H9 (cell line): ENCODE data around the gene ENHO. TPM values are rescaled to one million over a fixed set of nuclear protein-coding genes. Genes with fewer than 3 reads are reported as not detected.

Experiments used
- DNase-seq: peaks from one replicate; pipeline ENCODE4 v3.0.0-alpha.2; 2017
- H2AFZ ChIP-seq: one replicate; pipeline ENCODE4 v1.6.1; 2013; ENCODE audit warnings: mild to moderate bottlenecking, low read length, control low read depth, moderate library complexity
- H2AK5ac ChIP-seq: 2 replicates; pipeline ENCODE4 v1.6.1; 2013; ENCODE audit warnings: low read length, control low read depth, mixed read lengths; ENCODE audit not compliant: insufficient read length
- H2BK120ac ChIP-seq: one replicate; pipeline ENCODE4 v1.6.1; 2013; ENCODE audit warnings: low read depth, mild to moderate bottlenecking, low read length, control low read depth, inconsistent platforms; ENCODE audit not compliant: poor library complexity, severe bottlenecking
- H2BK12ac ChIP-seq: 2 replicates; pipeline ENCODE4 v1.6.1; 2013; ENCODE audit warnings: low read length, control low read depth, mixed read lengths, low read depth; ENCODE audit not compliant: insufficient read length
- H2BK15ac ChIP-seq: 2 replicates; pipeline ENCODE4 v1.6.1; 2013; ENCODE audit warnings: low read depth, low read length, control low read depth
- H2BK20ac ChIP-seq: one replicate; pipeline ENCODE4 v1.6.1; 2013; ENCODE audit warnings: low read depth, mild to moderate bottlenecking, low read length, control low read depth, inconsistent platforms; ENCODE audit not compliant: poor library complexity, severe bottlenecking
- H2BK5ac ChIP-seq: 2 replicates; pipeline ENCODE4 v1.6.1; 2013; ENCODE audit warnings: low read length, control low read depth, mixed read lengths; ENCODE audit not compliant: insufficient read length
- H3K14ac ChIP-seq: 2 replicates; pipeline ENCODE4 v1.6.1; 2013; ENCODE audit warnings: low read length, control low read depth; ENCODE audit not compliant: insufficient read depth
- H3K18ac ChIP-seq: 2 replicates; pipeline ENCODE4 v1.6.1; 2013; ENCODE audit warnings: low read depth, mild to moderate bottlenecking, mixed read lengths, low read length, control low read depth; ENCODE audit not compliant: insufficient read length
- H3K23ac ChIP-seq: 2 replicates; pipeline ENCODE4 v1.6.1; 2013; ENCODE audit warnings: low read length, control low read depth, mixed read lengths, low read depth; ENCODE audit not compliant: insufficient read length
- H3K23me2 ChIP-seq: 2 replicates; pipeline ENCODE4 v1.6.1; 2013; ENCODE audit warnings: low read depth, mild to moderate bottlenecking, mixed read lengths, low read length, control low read depth; ENCODE audit not compliant: insufficient read length, poor library complexity, severe bottlenecking
- H3K27ac ChIP-seq: 2 replicates; pipeline ENCODE4 v1.5.1; 2013; ENCODE audit warnings: low read length, control low read depth, mixed read lengths, low read depth; ENCODE audit not compliant: insufficient read length
- H3K27me3 ChIP-seq: 2 replicates; pipeline ENCODE4 v1.6.1; 2013; ENCODE audit warnings: low read length, control low read depth, inconsistent platforms; ENCODE audit not compliant: insufficient read depth
- H3K4ac ChIP-seq: 2 replicates; pipeline ENCODE4 v1.6.1; 2013; ENCODE audit warnings: low read depth, mild to moderate bottlenecking, control low read depth, inconsistent platforms, low read length, moderate library complexity
- H3K4me1 ChIP-seq: 2 replicates; pipeline ENCODE4 v1.6.1; 2013; ENCODE audit warnings: low read length, control low read depth, inconsistent platforms; ENCODE audit not compliant: insufficient read depth
- H3K4me2 ChIP-seq: 2 replicates; pipeline ENCODE4 v1.6.1; 2013; ENCODE audit warnings: low read length, control low read depth, mixed read lengths; ENCODE audit not compliant: insufficient read length, insufficient read depth
- H3K56ac ChIP-seq: 2 replicates; pipeline ENCODE4 v1.6.1; 2013; ENCODE audit warnings: low read depth, mild to moderate bottlenecking, mixed read lengths, low read length, control low read depth; ENCODE audit not compliant: insufficient read length
- H3K79me1 ChIP-seq: 2 replicates; pipeline ENCODE4 v1.6.1; 2013; ENCODE audit warnings: low read depth, mild to moderate bottlenecking, moderate library complexity, low read length, control low read depth, inconsistent platforms; ENCODE audit not compliant: insufficient read depth, poor library complexity, severe bottlenecking
- H3K79me2 ChIP-seq: 2 replicates; pipeline ENCODE4 v1.6.1; 2013; ENCODE audit warnings: low read length, control low read depth, inconsistent platforms; ENCODE audit not compliant: insufficient read depth
- H3K9ac ChIP-seq: 2 replicates; pipeline ENCODE4 v1.6.1; 2013; ENCODE audit warnings: low read length, control low read depth, mixed read lengths; ENCODE audit not compliant: insufficient read length; ENCODE audit errors: extremely low read depth
- H3K9me3 ChIP-seq: one replicate; pipeline ENCODE4 v1.6.1; 2013; ENCODE audit warnings: low read depth, low read length, inconsistent platforms; ENCODE audit not compliant: control insufficient read depth
- H3T11ph ChIP-seq: one replicate; pipeline ENCODE4 v1.6.1; 2013; ENCODE audit warnings: mild to moderate bottlenecking, low read length, control low read depth, inconsistent platforms
- H4K20me1 ChIP-seq: one replicate; pipeline ENCODE4 v1.6.1; 2013; ENCODE audit not compliant: control insufficient read depth, insufficient read length, insufficient read depth
- H4K5ac ChIP-seq: 2 replicates; pipeline ENCODE4 v1.6.1; 2013; ENCODE audit warnings: low read depth, mild to moderate bottlenecking, mixed read lengths, low read length, control low read depth; ENCODE audit not compliant: insufficient read length
- H4K8ac ChIP-seq: replicated peaks from 2 replicates; pipeline ENCODE4 v1.6.1; 2013; ENCODE audit warnings: low read length, control low read depth, mixed read lengths, low read depth; ENCODE audit not compliant: insufficient read length
- H4K91ac ChIP-seq: 2 replicates; pipeline ENCODE4 v1.6.1; 2013; ENCODE audit warnings: low read depth, mild to moderate bottlenecking, moderate library complexity, mixed read lengths, low read length, control low read depth; ENCODE audit not compliant: insufficient read length
- H3K27ac Mint-ChIP-seq, 3 experiments: 2 replicates in 2 of 3; 3 replicates in 1 of 3; pipeline ENCODE4 v1.8.0; 2020 to 2021; ENCODE audit warnings: mixed read lengths in 3 of 3, mild to moderate bottlenecking in 1 of 3, moderate library complexity in 1 of 3
- H3K27me3 Mint-ChIP-seq: 2 replicates; pipeline ENCODE4 v1.8.0; 2021; ENCODE audit warnings: low read depth, mild to moderate bottlenecking, moderate library complexity, mixed read lengths
- H3K36me3 Mint-ChIP-seq, 3 experiments: 2 replicates in 2 of 3; 3 replicates in 1 of 3; pipeline ENCODE4 v1.8.0; 2020 to 2021; ENCODE audit warnings: low read depth in 3 of 3, mixed read lengths in 3 of 3; ENCODE audit not compliant: insufficient read depth in 1 of 3
- H3K4me1 Mint-ChIP-seq, 2 experiments: 2 replicates each; pipeline ENCODE4 v1.8.0; 2020; ENCODE audit warnings: mixed read lengths in 2 of 2
- H3K4me3 Mint-ChIP-seq, 2 experiments: 2 replicates in 1 of 2; 3 replicates in 1 of 2; pipeline ENCODE4 v1.8.0; 2020 to 2021; ENCODE audit warnings: mild to moderate bottlenecking in 2 of 2, mixed read lengths in 2 of 2, moderate library complexity in 1 of 2
- H3K9me3 Mint-ChIP-seq, 2 experiments: 2 replicates in 1 of 2; 3 replicates in 1 of 2; pipeline ENCODE4 v1.8.0; 2020; ENCODE audit warnings: mild to moderate bottlenecking in 2 of 2, mixed read lengths in 2 of 2, moderate library complexity in 1 of 2
- CTCF ChIP-seq: fragments of 200-600 bp; sonication (generic); conservative IDR thresholded peaks from 3 replicates; pipeline ENCODE4 v1.8.0; 2021; ENCODE audit warnings: antibody characterized with exemption, mild to moderate bottlenecking
- WGBS: extraction: QIAGEN DNeasy Blood & Tissue Kit; methylation state at CpG from one replicate; pipeline ENCODE4 v1.1.7; 2013; ENCODE audit warnings: missing lambda C conversion rate, low lambda C conversion rate, mixed read lengths; ENCODE audit not compliant: insufficient read length; ENCODE audit errors: extremely low coverage; 5-methylcytosine and 5-hydroxymethylcytosine counted together
- total RNA-seq: library from RNA; stranded (reverse); gene quantifications from 2 replicates; pipeline ENCODE4 v1.2.1, GENCODE V29; 2021

ENHO gene
- total RNA-seq, 1 experiment from 2014 or later, result 14.5 TPM

GRCh38 chr9:34499076-34499475 is 23.7 kb downstream of the ENHO start:
- Histone ChIP-seq H4K91ac (no peak overlapping the region), H2BK120ac (no peak overlapping the region), H3K9ac (no peak overlapping the region), H3K79me2 (no peaks in the 10 kb centered on the region), H3T11ph (no peak overlapping the region), H3K18ac (no peak overlapping the region), H3K23ac (no peak overlapping the region), H2AFZ (no peak overlapping the region), H4K8ac (no peak overlapping the region), H3K23me2 (no peaks in the 10 kb centered on the region), H3K4ac (no peak overlapping the region), H3K27me3 (no peaks in the 10 kb centered on the region), H4K5ac (no peak overlapping the region), H3K27ac (no peak overlapping the region), H2BK15ac (no peak overlapping the region), H3K4me2 (no peak overlapping the region), H4K20me1 (no peaks in the 10 kb centered on the region), H3K9me3 (no peaks in the 10 kb centered on the region), H2BK20ac (no peak overlapping the region), H3K14ac (no peak overlapping the region), H3K56ac (no peak overlapping the region), H2AK5ac (no peak overlapping the region), H3K4me1 (0 out of 2 replicates have a peak, but pooled peaks cover 2% of the 10 kb centered on the region), H2BK5ac (no peak overlapping the region), H2BK12ac (no peak overlapping the region), H3K79me1 (no peaks in the 10 kb centered on the region)
- DNase-seq, result no peak
- H3K4me1 Mint-ChIP-seq, result peaks cover 8 to 29% of the 10 kb centered on the region in 2 experiments
- no CpG with 5 or more reads among the region's 2 CpGs for WGBS
- no peak for TF ChIP-seq CTCF
- H3K36me3 Mint-ChIP-seq, result no peaks in the 10 kb centered on the region
- no peak overlapping the region for H3K4me3 Mint-ChIP-seq
- H3K27me3 Mint-ChIP-seq, result peaks cover 3% of the 10 kb centered on the region; the same call in 1 of the 2 replicates
- H3K27ac Mint-ChIP-seq, result no peak overlapping the region
- no peaks in the 10 kb centered on the region for H3K9me3 Mint-ChIP-seq
